GM18526 (cell line): Measurements from ENCODE around the gene C16orf89.

Experiments used
- POLR2A ChIP-seq: IDR thresholded peaks from 3 replicates; pipeline ENCODE4 v1.6.1; 2011; ENCODE audit not compliant: insufficient read length; ENCODE audit errors: extremely low read depth

Gene C16orf89

GRCh38 chr16:5036228-5037156 is 29.3 kb downstream of the C16orf89 start:
- TF ChIP-seq POLR2A: no peak

GRCh38 chr16:5035909-5036227 is 29.9 kb downstream of the C16orf89 start:
- no peak for TF ChIP-seq POLR2A

- no peak for TF ChIP-seq POLR2A
Measured at GRCh38 chr16:5034167-5034523, 31.6 kb downstream of the C16orf89 start.

- peak; percentile 60 for TF ChIP-seq POLR2A
Measured at GRCh38 chr16:5033256-5034166, 32.2 kb downstream of the C16orf89 start, which contains the start of gene NAGPA. Gene NAGPA (minus strand): TSS chr16:5033935. CDS start chr16:5033914, 21 bp downstream.

GRCh38 chr16:5032748-5033167 is 33.0 kb downstream of the C16orf89 start:
- TF ChIP-seq POLR2A: no peak

GRCh38 chr16:5031601-5032000 is 34.2 kb downstream of the C16orf89 start:
- TF ChIP-seq POLR2A: no peak

- TF ChIP-seq POLR2A: no peak
Measured at GRCh38 chr16:5030251-5030870, 35.4 kb downstream of the C16orf89 start.

- no peak for TF ChIP-seq POLR2A
Measured at GRCh38 chr16:5028950-5029475, 36.7 kb downstream of the C16orf89 start.

GRCh38 chr16:5027575-5028235 is 38.1 kb downstream of the C16orf89 start:
- TF ChIP-seq POLR2A: no peak

GRCh38 chr16:5027086-5027485 is 38.7 kb downstream of the C16orf89 start:
- no peak for TF ChIP-seq POLR2A

GRCh38 chr16:5026664-5027063 is 39.1 kb downstream of the C16orf89 start:
- TF ChIP-seq POLR2A: no peak

- TF ChIP-seq POLR2A: no peak
Measured at GRCh38 chr16:5025171-5025632, 40.6 kb downstream of the C16orf89 start.

GRCh38 chr16:5024632-5025031 is 41.1 kb downstream of the C16orf89 start:
- no peak for TF ChIP-seq POLR2A

- TF ChIP-seq POLR2A: no peak
Measured at GRCh38 chr16:5022521-5022920, 43.2 kb downstream of the C16orf89 start.
